ENCODE measurements around the gene CD34. TPM values are rescaled to one million over a fixed set of nuclear protein-coding genes. Genes with fewer than 3 reads are reported as not detected.

The CD34 gene
- total RNA-seq, 6 experiments from 2014 or later, result 0.31 to 0.60 (median 0.52) TPM

- no peak for DNase-seq
- peaks cover 7% of the 10 kb centered on the region for H3K4me1 Mint-ChIP-seq (ENCODE audit: low read depth)
- peaks cover 45% of the 10 kb centered on the region for H3K27me3 Mint-ChIP-seq (ENCODE audit: insufficient read depth)
- no peak for TF ChIP-seq CTCF (IDR thresholded peaks at IDR 0.05)
- no peaks in the 10 kb centered on the region for H3K36me3 Mint-ChIP-seq (ENCODE audit: low read depth)
- H3K27ac Mint-ChIP-seq, result no peak overlapping the region
- no peaks in the 10 kb centered on the region for H3K9me3 Mint-ChIP-seq
- H3K4me3 Mint-ChIP-seq, result no peak overlapping the region
These were observed 9.6 kb upstream of the CD34 start for GRCh38 chr1:207920444-207921021.

- no peak overlapping the region for H3K27ac Mint-ChIP-seq
- no peak for DNase-seq
- H3K4me1 Mint-ChIP-seq (ENCODE audit: low read depth), result no peaks in the 10 kb centered on the region; the same call in 1 of the 2 replicates
- H3K36me3 Mint-ChIP-seq (ENCODE audit: low read depth), result no peaks in the 10 kb centered on the region
- no peaks in the 10 kb centered on the region for H3K9me3 Mint-ChIP-seq
- peaks cover 42% of the 10 kb centered on the region for H3K27me3 Mint-ChIP-seq (ENCODE audit: insufficient read depth)
- TF ChIP-seq CTCF (IDR thresholded peaks at IDR 0.05), result no peak
- no peak overlapping the region for H3K4me3 Mint-ChIP-seq
These were observed 8.7 kb upstream of the CD34 start for GRCh38 chr1:207919523-207920170.

GRCh38 chr1:207918581-207918980 lies 7.7 kb upstream of the CD34 start:
- TF ChIP-seq CTCF (IDR thresholded peaks at IDR 0.05), result no peak
- Mint-ChIP-seq H3K9me3 (no peaks in the 10 kb centered on the region), H3K27me3 (ENCODE audit: insufficient read depth) (peaks cover 38% of the 10 kb centered on the region), H3K4me1 (ENCODE audit: low read depth) (no peaks in the 10 kb centered on the region; the same call in 1 of the 2 replicates), H3K27ac (no peak overlapping the region), H3K36me3 (ENCODE audit: low read depth) (no peaks in the 10 kb centered on the region), H3K4me3 (no peak overlapping the region)
- DNase-seq, result no peak

- Mint-ChIP-seq H3K27me3 (ENCODE audit: insufficient read depth) (peaks cover 34% of the 10 kb centered on the region), H3K9me3 (no peaks in the 10 kb centered on the region), H3K27ac (no peak overlapping the region), H3K4me1 (ENCODE audit: low read depth) (peaks cover under 1% of the 10 kb centered on the region; the same call in 1 of the 2 replicates), H3K4me3 (no peak overlapping the region), H3K36me3 (ENCODE audit: low read depth) (no peaks in the 10 kb centered on the region)
- no peak for TF ChIP-seq CTCF (IDR thresholded peaks at IDR 0.05)
- no peak for DNase-seq
These were observed 7.1 kb upstream of the CD34 start for GRCh38 chr1:207918011-207918410.

GRCh38 chr1:207917080-207917479 lies 6.2 kb upstream of the CD34 start:
- peaks cover 35% of the 10 kb centered on the region for H3K27me3 Mint-ChIP-seq (ENCODE audit: insufficient read depth)
- peaks cover 10% of the 10 kb centered on the region for H3K4me1 Mint-ChIP-seq (ENCODE audit: low read depth)

More at GRCh38 chr1:207917080-207917479, 6.2 kb upstream of the CD34 start:
- no peaks in the 10 kb centered on the region for H3K9me3 Mint-ChIP-seq
- TF ChIP-seq CTCF (IDR thresholded peaks at IDR 0.05), result no peak
- H3K4me3 Mint-ChIP-seq, result no peak overlapping the region
- no peaks in the 10 kb centered on the region for H3K36me3 Mint-ChIP-seq (ENCODE audit: low read depth)
- H3K27ac Mint-ChIP-seq, result no peak overlapping the region
- no peak for DNase-seq
